Fibroblast of skin of left quadriceps (primary cell): ENCODE results near the gene EXOSC9.

Experiments used
- DNase-seq, 2 experiments: peaks; one replicate each; pipeline ENCODE4 v3.0.0-alpha.2; 2013; ENCODE audit warnings: low read depth in 2 of 2

Gene EXOSC9

GRCh38 chr4:121823505-121824170 lies 22.5 kb downstream of the EXOSC9 start, which contains the start of gene CCNA2:
Gene CCNA2, minus strand, starts transcription at chr4:121823883. Its CDS starts 255 bp downstream, at chr4:121823628.
- peak; percentile 92 to 93 for DNase-seq

GRCh38 chr4:121824171-121824527 lies 23.0 kb downstream of the EXOSC9 start:
- no peak for DNase-seq

GRCh38 chr4:121824950-121825349 lies 23.8 kb downstream of the EXOSC9 start:
- DNase-seq: no peak

GRCh38 chr4:121827853-121828252 lies 26.7 kb downstream of the EXOSC9 start:
- DNase-seq: peak in 1 of 2 experiments; percentile 16

- DNase-seq: no peak
These were observed 28.4 kb downstream of the EXOSC9 start for GRCh38 chr4:121829511-121829910.

- DNase-seq: no peak
These were observed 37.0 kb downstream of the EXOSC9 start for GRCh38 chr4:121838136-121838535.

GRCh38 chr4:121842862-121843261 lies 41.7 kb downstream of the EXOSC9 start:
- no peak for DNase-seq

- no peak for DNase-seq
These were observed 45.5 kb downstream of the EXOSC9 start for GRCh38 chr4:121846662-121847061.

- no peak for DNase-seq
These were observed 50.2 kb downstream of the EXOSC9 start for GRCh38 chr4:121851354-121851753.

- DNase-seq: no peak
These were observed 59.0 kb downstream of the EXOSC9 start for GRCh38 chr4:121860121-121860520.

GRCh38 chr4:121861426-121861825 lies 60.3 kb downstream of the EXOSC9 start:
- DNase-seq: no peak

GRCh38 chr4:121863799-121864198 lies 62.7 kb downstream of the EXOSC9 start:
- DNase-seq: no peak
